ENCODE results near the gene LONP1.
"Not testable (repeated sequence)": the region's sequence is repeated elsewhere in the genome, so short reads cannot be mapped to it uniquely, and the experiment has no call there.

Gene LONP1

GRCh38 chr19:5719961-5720790 lies at the start of gene LONP1, which contains the start of gene CATSPERD:
Gene LONP1, minus strand, starts transcription at chr19:5720146. Its CDS starts 14 bp downstream, at chr19:5720132.
Gene CATSPERD, plus strand, starts transcription at chr19:5720637. Its CDS starts 101 bp downstream, at chr19:5720738.
- DNase-seq, result peak; percentile 96 to 100 (median 100)

GRCh38 chr19:5767949-5768348 lies 48.0 kb upstream of the LONP1 start:
- no peak for DNase-seq

- no peak for DNase-seq
Observed at GRCh38 chr19:5765220-5765619, 45.3 kb upstream of the LONP1 start.

- no peak for DNase-seq
Observed at GRCh38 chr19:5762608-5763217, 42.8 kb upstream of the LONP1 start.

GRCh38 chr19:5753743-5754142 lies 33.8 kb upstream of the LONP1 start:
- DNase-seq, result no peak

- no peak for DNase-seq
Observed at GRCh38 chr19:5751709-5752108, 31.8 kb upstream of the LONP1 start.

GRCh38 chr19:5749505-5749904 lies 29.6 kb upstream of the LONP1 start:
- DNase-seq, result no peak

- DNase-seq, result peak in 2 of 3 experiments; percentile 30 to 79
Observed at GRCh38 chr19:5748920-5749319, 29.0 kb upstream of the LONP1 start.

- not testable (repeated sequence) for DNase-seq
Observed at GRCh38 chr19:5744999-5745398, 25.1 kb upstream of the LONP1 start.

- no peak for DNase-seq
Observed at GRCh38 chr19:5743630-5744029, 23.7 kb upstream of the LONP1 start.

- no peak for DNase-seq
Observed at GRCh38 chr19:5742051-5742450, 22.1 kb upstream of the LONP1 start.

- no peak for DNase-seq
Observed at GRCh38 chr19:5738423-5738822, 18.5 kb upstream of the LONP1 start.

- not testable (repeated sequence) for DNase-seq
Observed at GRCh38 chr19:5733172-5733571, 13.2 kb upstream of the LONP1 start.

GRCh38 chr19:5727453-5728050 lies 7.6 kb upstream of the LONP1 start:
- DNase-seq, result no peak

- peak in 2 of 3 experiments; percentile 48 to 64 for DNase-seq
Observed at GRCh38 chr19:5719274-5719960, 529 bp downstream of the LONP1 start.

- DNase-seq, result no peak
Observed at GRCh38 chr19:5718579-5719273, 1.2 kb downstream of the LONP1 start.

GRCh38 chr19:5718037-5718578 lies 1.8 kb downstream of the LONP1 start:
- DNase-seq, result no peak

- DNase-seq, result no peak
Observed at GRCh38 chr19:5717215-5717935, 2.6 kb downstream of the LONP1 start.

- no peak for DNase-seq
Observed at GRCh38 chr19:5714816-5715215, 5.1 kb downstream of the LONP1 start.

GRCh38 chr19:5713228-5713627 lies 6.7 kb downstream of the LONP1 start:
- no peak for DNase-seq

GRCh38 chr19:5711713-5712161 lies 8.2 kb downstream of the LONP1 start:
- no peak for DNase-seq

All from NCI-H1417 (cell line).